Measurements from ENCODE around the gene SLC17A7.

GRCh38 chr19:49486710-49487276 lies 45.5 kb upstream of the SLC17A7 start:
- TF ChIP-seq CTCF (IDR thresholded peaks at IDR 0.05; ENCODE audit: extremely low read depth in 1 of 2, insufficient read depth in 1 of 2, low read depth in 1 of 2, low read length in 2 of 2) = peak in 1 of 2 donors; percentile 17
- no peak for TF ChIP-seq MAX (IDR thresholded peaks at IDR 0.05; ENCODE audit: insufficient read depth, insufficient read length)
- TF ChIP-seq POLR2A (IDR thresholded peaks at IDR 0.05; ENCODE audit: low read depth, low read length) = no peak
- no peak for TF ChIP-seq GATA2 (IDR thresholded peaks at IDR 0.05; ENCODE audit: insufficient read depth, insufficient read length, low read depth, low read length)
- no peak for TF ChIP-seq POLR2AphosphoS5 (IDR thresholded peaks at IDR 0.05; ENCODE audit: insufficient read depth, low read depth, low read length)
